ENCODE results near the gene JADE1. TPM values are rescaled to one million over a fixed set of nuclear protein-coding genes. Genes with fewer than 3 reads are reported as not detected.

JADE1 gene
- polyA plus RNA-seq, 1 of the 3 experiments (the other 2 are of a cell fraction) = 9.1 TPM

GRCh38 chr4:128775477-128775876 is 34.0 kb upstream of the JADE1 start:
- 83% methylated on average over 2 of the region's 2 CpGs for WGBS (ENCODE audit: low lambda C conversion rate)
- no peak overlapping the region for H3K4me2 ChIP-seq
- H3K4me3 ChIP-seq (ENCODE audit: low read depth in 2 of 2, low read length in 1 of 2) = no peak overlapping the region
- H3K4me1 ChIP-seq (ENCODE audit: control insufficient read depth in 1 of 2, insufficient read depth in 2 of 2, low read depth in 1 of 2, low read length in 1 of 2) = peaks cover 0 to 9% of the 10 kb centered on the region in 2 experiments; a peak in 1 of 4 replicates
- H3K9ac ChIP-seq = no peak overlapping the region
- no peak overlapping the region for H2AFZ ChIP-seq (ENCODE audit: low read depth)
- no peaks in the 10 kb centered on the region for H3K79me2 ChIP-seq (ENCODE audit: insufficient read depth)
- no peak overlapping the region for H3K27ac ChIP-seq (ENCODE audit: low read depth in 2 of 2, low read length in 1 of 2)
- H3F3A ChIP-seq (replicated peaks; ENCODE audit: insufficient read depth) = peaks cover 9% of the 10 kb centered on the region
- H3K36me3 ChIP-seq (replicated peaks in 1 of 2; ENCODE audit: control insufficient read depth in 1 of 2, insufficient read depth in 2 of 2, low read length in 1 of 2) = no peaks in the 10 kb centered on the region
- H3K9me2 ChIP-seq = no peaks in the 10 kb centered on the region
- no peaks in the 10 kb centered on the region for H3K9me3 ChIP-seq
- H4K20me1 ChIP-seq (ENCODE audit: insufficient read depth) = no peaks in the 10 kb centered on the region
- no peak for DNase-seq
- CTCF ChIA-PET = interaction anchor here (0.9 kb wide), 1 partner anchor 21 kb away, joined by 3 read pairs; no protein-coding TSS in a partner anchor
- TF ChIP-seq MEF2A (IDR thresholded peaks at IDR 0.05; ENCODE audit: borderline replicate concordance, low read depth) (no peak), RFX5 (IDR thresholded peaks at IDR 0.05; ENCODE audit: low read length) (no peak), NRF1 (IDR thresholded peaks at IDR 0.05; ENCODE audit: low read depth, low read length) (no peak)
- H3K27me3 ChIP-seq (ENCODE audit: insufficient read depth) = no peaks in the 10 kb centered on the region
- POLR2A ChIA-PET = no interaction called here

DNA sequence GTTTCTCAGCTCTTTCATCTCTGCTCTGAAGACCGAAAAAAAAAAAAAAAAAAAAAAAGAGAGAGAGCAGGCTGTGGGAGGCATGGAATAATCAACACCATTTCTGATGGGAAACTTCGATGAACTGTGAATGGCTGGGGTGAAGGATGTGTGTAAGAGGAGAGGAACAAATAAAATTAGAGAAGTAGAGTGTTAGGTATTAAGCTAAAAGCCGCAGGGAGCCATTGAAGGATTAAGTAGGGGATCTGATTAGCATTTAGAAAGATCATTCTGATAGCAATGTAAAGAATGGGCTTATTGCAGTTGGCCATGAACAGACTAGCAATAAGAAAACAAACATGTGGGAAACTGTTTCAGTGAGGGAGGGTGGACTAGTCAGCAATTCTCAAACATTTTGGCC is 33.6 kb upstream of the JADE1 start:
- Histone ChIP-seq H4K20me1 (ENCODE audit: insufficient read depth) (no peaks in the 10 kb centered on the region), H3K79me2 (ENCODE audit: insufficient read depth) (no peaks in the 10 kb centered on the region), H2AFZ (ENCODE audit: low read depth) (no peak overlapping the region), H3K4me1 (ENCODE audit: control insufficient read depth in 1 of 2, insufficient read depth in 2 of 2, low read depth in 1 of 2, low read length in 1 of 2) (peaks cover 0 to 9% of the 10 kb centered on the region in 2 experiments; a peak in 1 of 4 replicates), H3F3A (replicated peaks; ENCODE audit: insufficient read depth) (peaks cover 9% of the 10 kb centered on the region), H3K9ac (no peak overlapping the region), H3K9me2 (no peaks in the 10 kb centered on the region), H3K27me3 (ENCODE audit: insufficient read depth) (no peaks in the 10 kb centered on the region), H3K4me2 (no peak overlapping the region), H3K27ac (ENCODE audit: low read depth in 2 of 2, low read length in 1 of 2) (no peak overlapping the region), H3K9me3 (no peaks in the 10 kb centered on the region), H3K4me3 (ENCODE audit: low read depth in 2 of 2, low read length in 1 of 2) (no peak overlapping the region), H3K36me3 (replicated peaks in 1 of 2; ENCODE audit: control insufficient read depth in 1 of 2, insufficient read depth in 2 of 2, low read length in 1 of 2) (no peaks in the 10 kb centered on the region)
- CTCF ChIA-PET = interaction anchor here (0.9 to 1.8 kb wide), 2 partner anchors 8 to 22 kb away, joined by 3 to 5 read pairs; no protein-coding TSS in a partner anchor
- WGBS (ENCODE audit: low lambda C conversion rate) = 82% methylated on average over 3 of the region's 3 CpGs
- no peak for TF ChIP-seq NFIC (IDR thresholded peaks at IDR 0.05; ENCODE audit: borderline replicate concordance)
- no peak for TF ChIP-seq ELF1 (IDR thresholded peaks at IDR 0.05)
- TF ChIP-seq, protein P1, sequence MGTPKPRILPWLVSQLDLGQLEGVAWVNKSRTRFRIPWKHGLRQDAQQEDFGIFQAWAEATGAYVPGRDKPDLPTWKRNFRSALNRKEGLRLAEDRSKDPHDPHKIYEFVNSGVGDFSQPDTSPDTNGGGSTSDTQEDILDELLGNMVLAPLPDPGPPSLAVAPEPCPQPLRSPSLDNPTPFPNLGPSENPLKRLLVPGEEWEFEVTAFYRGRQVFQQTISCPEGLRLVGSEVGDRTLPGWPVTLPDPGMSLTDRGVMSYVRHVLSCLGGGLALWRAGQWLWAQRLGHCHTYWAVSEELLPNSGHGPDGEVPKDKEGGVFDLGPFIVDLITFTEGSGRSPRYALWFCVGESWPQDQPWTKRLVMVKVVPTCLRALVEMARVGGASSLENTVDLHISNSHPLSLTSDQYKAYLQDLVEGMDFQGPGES (IDR thresholded peaks at IDR 0.05; ENCODE audit: low read depth, low read length) = no peak
- TF ChIP-seq JUND (IDR thresholded peaks at IDR 0.05) = no peak
- TF ChIP-seq TEAD4 (IDR thresholded peaks at IDR 0.05; ENCODE audit: borderline replicate concordance, insufficient read depth) = no peak
- TF ChIP-seq POLR2AphosphoS5 (IDR thresholded peaks at IDR 0.05; ENCODE audit: low read depth, low read length) = no peak
- no peak for TF ChIP-seq TCF12 (IDR thresholded peaks at IDR 0.05)
- TF ChIP-seq EP300 (IDR thresholded peaks at IDR 0.05; ENCODE audit: borderline replicate concordance in 1 of 2, low read depth in 1 of 2, low read length in 1 of 2) = no peak
- no peak for TF ChIP-seq FOXJ3 (CRISPR knock-in tag; IDR thresholded peaks at IDR 0.05)
- DNase-seq = no peak
- POLR2A ChIA-PET = no interaction called here

DNA sequence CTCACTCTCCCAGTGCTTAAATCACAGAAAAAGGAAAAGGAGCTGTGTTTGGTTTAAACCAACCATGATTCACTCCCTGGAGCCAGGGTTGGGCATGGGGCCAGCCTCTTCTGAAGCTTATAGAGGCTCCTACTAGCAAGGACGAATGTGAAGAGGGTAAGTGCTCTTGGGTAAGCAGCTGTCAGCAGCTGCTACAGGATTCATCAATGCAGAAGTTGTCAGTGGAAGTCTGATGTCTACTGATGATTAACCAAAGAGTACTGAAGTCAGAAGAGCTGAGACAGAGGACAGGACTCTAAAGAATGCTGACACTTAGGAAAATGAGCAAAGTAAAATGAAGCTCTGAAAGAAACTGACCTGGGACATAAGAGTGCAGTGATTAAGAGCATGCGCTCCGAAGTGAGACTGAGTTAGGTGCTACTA is 32.7 kb upstream of the JADE1 start:
- no peaks in the 10 kb centered on the region for H4K20me1 ChIP-seq (ENCODE audit: insufficient read depth)
- H3K27ac ChIP-seq (ENCODE audit: low read depth in 2 of 2, low read length in 1 of 2) = peak overlapping the region in 1 of 2 experiments; percentile 25; a peak in 1 of 4 replicates
- no peak for DNase-seq
- no peaks in the 10 kb centered on the region for H3K36me3 ChIP-seq (replicated peaks in 1 of 2; ENCODE audit: control insufficient read depth in 1 of 2, insufficient read depth in 2 of 2, low read length in 1 of 2)
- H2AFZ ChIP-seq (ENCODE audit: low read depth) = no peak overlapping the region; the same call in 1 of the 2 replicates
- H3K9me2 ChIP-seq = no peaks in the 10 kb centered on the region
- H3F3A ChIP-seq (replicated peaks; ENCODE audit: insufficient read depth) = peaks cover 9% of the 10 kb centered on the region
- WGBS (ENCODE audit: low lambda C conversion rate) = 36% methylated on average over 3 of the region's 3 CpGs
- peaks cover 0 to 9% of the 10 kb centered on the region in 2 experiments; a peak in 1 of 4 replicates for H3K4me1 ChIP-seq (ENCODE audit: control insufficient read depth in 1 of 2, insufficient read depth in 2 of 2, low read depth in 1 of 2, low read length in 1 of 2)
- no peak overlapping the region for H3K4me3 ChIP-seq (ENCODE audit: low read depth in 2 of 2, low read length in 1 of 2)
- H3K4me2 ChIP-seq = peak overlapping the region; percentile 60; the same call in 1 of the 2 replicates
- ChIA-PET POLR2A (no interaction called here), CTCF (interaction anchor here (1.1 to 1.8 kb wide), 2 partner anchors 9 to 10 kb away, joined by 3 to 5 read pairs; no protein-coding TSS in a partner anchor)
- H3K79me2 ChIP-seq (ENCODE audit: insufficient read depth) = no peaks in the 10 kb centered on the region
- no peaks in the 10 kb centered on the region for H3K9me3 ChIP-seq
- TF ChIP-seq MEF2A (IDR thresholded peaks at IDR 0.05; ENCODE audit: borderline replicate concordance, low read depth) (no peak), NFIC (IDR thresholded peaks at IDR 0.05; ENCODE audit: borderline replicate concordance) (peak; percentile 79), SIN3A (IDR thresholded peaks at IDR 0.05; ENCODE audit: borderline replicate concordance, low read depth, low read length) (no peak), EP300 (IDR thresholded peaks at IDR 0.05; ENCODE audit: borderline replicate concordance in 1 of 2, low read depth in 1 of 2, low read length in 1 of 2) (peak in 1 of 2 experiments; percentile 17; a peak in 1 of 4 replicates), TCF12 (IDR thresholded peaks at IDR 0.05) (peak; percentile 60), JUND (IDR thresholded peaks at IDR 0.05) (0 out of 2 replicates have a peak, but pooled peaks have one; percentile 26), FOSL2 (IDR thresholded peaks at IDR 0.05; ENCODE audit: borderline replicate concordance, low read depth) (peak; percentile 30; the same call in 1 of the 2 replicates)
- TF ChIP-seq, protein P2, sequence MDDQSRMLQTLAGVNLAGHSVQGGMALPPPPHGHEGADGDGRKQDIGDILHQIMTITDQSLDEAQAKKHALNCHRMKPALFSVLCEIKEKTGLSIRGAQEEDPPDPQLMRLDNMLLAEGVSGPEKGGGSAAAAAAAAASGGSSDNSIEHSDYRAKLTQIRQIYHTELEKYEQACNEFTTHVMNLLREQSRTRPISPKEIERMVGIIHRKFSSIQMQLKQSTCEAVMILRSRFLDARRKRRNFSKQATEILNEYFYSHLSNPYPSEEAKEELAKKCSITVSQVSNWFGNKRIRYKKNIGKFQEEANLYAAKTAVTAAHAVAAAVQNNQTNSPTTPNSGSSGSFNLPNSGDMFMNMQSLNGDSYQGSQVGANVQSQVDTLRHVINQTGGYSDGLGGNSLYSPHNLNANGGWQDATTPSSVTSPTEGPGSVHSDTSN (IDR thresholded peaks at IDR 0.05) = peak; percentile 81
- H3K27me3 ChIP-seq (ENCODE audit: insufficient read depth) = no peaks in the 10 kb centered on the region
- H3K9ac ChIP-seq = no peak overlapping the region

Data from SK-N-SH (cell line).